Endothelial cell of umbilical vein (primary cell): ENCODE results near the gene DHDDS. TPM values are rescaled to one million over a fixed set of nuclear protein-coding genes. Genes with fewer than 3 reads are reported as not detected.

Source experiments
- BruUV-seq: library from RNA; stranded (reverse); fragments of 400-500 nt; replicated peaks from 2 replicates; lab custom pipeline; 2021; lab: Mats Ljungman, UMichigan
- CTCF ChIA-PET: fragments of 300-600, 350-600 bp; sonication (Branson Sonifier 250); formaldehyde crosslinking; loops from one replicate; lab custom pipeline; 2021; ENCODE audit warnings: antibody characterized with exemption, inconsistent platforms; lab: Charles Lee
- POLR2A ChIA-PET: fragments of 300-600, 350-600 bp; sonication (Branson Sonifier 250); formaldehyde crosslinking; loops from one replicate; lab custom pipeline; 2021; ENCODE audit warnings: antibody characterized with exemption, inconsistent platforms; lab: Charles Lee
- DNase-seq: peaks from one replicate; pipeline ENCODE4 v3.0.0-alpha.2; 2011; ENCODE audit warnings: low read depth, low spot score
- FAIRE-seq: peaks from 2 replicates; lab custom pipeline; 2011; peaks lifted over from hg19 to GRCh38; lab: Jason Lieb, UNC
- H2AFZ ChIP-seq: 2 replicates; pipeline ENCODE4 v1.6.0; 2012; ENCODE audit warnings: low read depth, low read length, control low read depth, inconsistent platforms
- H3K27ac ChIP-seq: 2 replicates; pipeline ENCODE4 v1.5.1; 2011; ENCODE audit warnings: low read depth, mild to moderate bottlenecking, control low read depth, low read length, moderate library complexity; ENCODE audit not compliant: insufficient read depth
- H3K27me3 ChIP-seq, 2 experiments: 2 replicates each; pipeline versions ENCODE4 v1.6.0 to v1.6.1; 2011; ENCODE audit warnings: low read length in 2 of 2, mixed read lengths in 1 of 2; ENCODE audit not compliant: control insufficient read depth in 2 of 2, insufficient read depth in 2 of 2
- H3K36me3 ChIP-seq, 2 experiments: 2 replicates in 1 of 2; 3 replicates in 1 of 2; pipeline ENCODE4 v1.5.1; 2011; ENCODE audit warnings: low read length in 2 of 2, mild to moderate bottlenecking in 1 of 2, moderate library complexity in 1 of 2; ENCODE audit not compliant: control insufficient read depth in 2 of 2, insufficient read depth in 2 of 2; ENCODE audit errors: extremely low read depth in 1 of 2
- H3K4me1 ChIP-seq: 3 replicates; pipeline ENCODE4 v1.5.1; 2011; ENCODE audit warnings: mild to moderate bottlenecking, low read length; ENCODE audit not compliant: control insufficient read depth, insufficient read depth; ENCODE audit errors: extremely low read depth
- H3K4me2 ChIP-seq: 2 replicates; pipeline ENCODE4 v1.6.1; 2011; ENCODE audit warnings: low read length, control low read depth, mixed read lengths; ENCODE audit not compliant: insufficient read depth
- H3K4me3 ChIP-seq, 3 experiments: fragments of 200-600 bp in 1 of 3; sonication (generic), shearing (Covaris generic) in 1 of 3; replicated peaks in 1 of 3; 2 replicates each; pipeline ENCODE4 v1.5.1; 2011 to 2016; ENCODE audit warnings: control low read depth in 3 of 3, low read length in 3 of 3, mild to moderate bottlenecking in 2 of 3, inconsistent platforms in 1 of 3, low read depth in 1 of 3, moderate library complexity in 1 of 3; ENCODE audit not compliant: insufficient read depth in 1 of 3
- H3K79me2 ChIP-seq: 2 replicates; pipeline ENCODE4 v1.6.0; 2012; ENCODE audit warnings: low read length, inconsistent platforms; ENCODE audit not compliant: control insufficient read depth, insufficient read depth
- H3K9ac ChIP-seq: replicated peaks from 2 replicates; pipeline ENCODE3; 2011; ENCODE audit warnings: low read length, control low read depth; ENCODE audit not compliant: insufficient read depth; ENCODE audit errors: extremely low read depth
- H3K9me1 ChIP-seq: replicated peaks from 3 replicates; pipeline ENCODE4 v1.6.0; 2011; ENCODE audit warnings: mild to moderate bottlenecking, low read length; ENCODE audit not compliant: control insufficient read depth, insufficient read depth; ENCODE audit errors: extremely low read depth
- H3K9me3 ChIP-seq: replicated peaks from 2 replicates; pipeline ENCODE4 v1.5.1; 2012; ENCODE audit warnings: low read length, inconsistent platforms; ENCODE audit not compliant: control insufficient read depth, insufficient read depth
- H4K20me1 ChIP-seq: replicated peaks from 2 replicates; pipeline ENCODE3; 2011; ENCODE audit warnings: mild to moderate bottlenecking, low read length; ENCODE audit not compliant: control insufficient read depth, insufficient read depth; ENCODE audit errors: extremely low read depth
- EZH2 ChIP-seq: IDR thresholded peaks from 2 replicates; pipeline ENCODE4 v1.6.1; 2012; ENCODE audit warnings: borderline replicate concordance, low read depth, mild to moderate bottlenecking, moderate library complexity, low read length, inconsistent platforms; ENCODE audit not compliant: severe bottlenecking
- FOS ChIP-seq: IDR thresholded peaks from 2 replicates; pipeline ENCODE4 v1.6.1; 2011; ENCODE audit warnings: mild to moderate bottlenecking, low read length, moderate library complexity, borderline replicate concordance; ENCODE audit not compliant: insufficient read depth
- GATA2 ChIP-seq: IDR thresholded peaks from 2 replicates; pipeline ENCODE4 v1.7.0; 2011; ENCODE audit warnings: low read depth, mild to moderate bottlenecking, moderate library complexity, mixed read lengths, low read length; ENCODE audit not compliant: insufficient read length, insufficient read depth
- JUN ChIP-seq: IDR thresholded peaks from 2 replicates; pipeline ENCODE4 v1.6.1; 2011; ENCODE audit warnings: borderline replicate concordance, low read depth; ENCODE audit not compliant: insufficient read length, insufficient read depth
- MYC ChIP-seq: IDR thresholded peaks from one replicate; pipeline ENCODE4 v1.6.1; 2011; ENCODE audit warnings: mild to moderate bottlenecking, low read depth, low read length
- POLR2A ChIP-seq: IDR thresholded peaks from 2 replicates; pipeline ENCODE4 v1.6.1; 2012; ENCODE audit warnings: low read depth, mild to moderate bottlenecking, control low read depth, low read length
- POLR2AphosphoS5 ChIP-seq: IDR thresholded peaks from 2 replicates; pipeline ENCODE4 v1.6.1; 2012; ENCODE audit warnings: low read depth, mild to moderate bottlenecking, control low read depth, low read length, moderate library complexity; ENCODE audit not compliant: insufficient read depth
- dilution Hi-C: fragments of 300-500 bp; cut with MboI; formaldehyde crosslinking; loops from one replicate; pipeline ENCODE4 v1.15.0; 2019; ENCODE audit warnings: low sequenced_read_pairs; ENCODE audit not compliant: extremely low pct_ligation_motif_present
- intact Hi-C: fragments of 100-400 bp; cut with micrococcal nuclease; formaldehyde crosslinking; loops from one replicate; pipeline ENCODE4 v1.10.0; 2022
- polyA plus RNA-seq, 4 experiments: library from polyadenylated mRNA; depleted of rRNA in 3 of 4; stranded (reverse) in 3 of 4; unstranded in 1 of 4; fragments of >200 nt; gene quantifications; 2 replicates each; pipeline versions ENCODE4 v1.2.1 to v1.2.3, GENCODE V29; 2011 to 2012; ENCODE audit warnings: missing spikeins in 1 of 4
- total RNA-seq: library from RNA; stranded (reverse); gene quantifications from 2 replicates; pipeline ENCODE4 v1.2.3, GENCODE V29; 2021
- TF ChIP-seq, protein P1 (sequence below), 2 donors: IDR thresholded peaks; 1 replicate in 1 of 2; 2 replicates in 1 of 2; pipeline ENCODE4 v1.5.1; 2011; ENCODE audit warnings: low read length in 2 of 2, mild to moderate bottlenecking in 2 of 2, moderate library complexity in 2 of 2, control low read depth in 1 of 2, inconsistent platforms in 1 of 2, low read depth in 1 of 2; ENCODE audit not compliant: insufficient read depth in 1 of 2; ENCODE audit errors: extremely low read depth in 1 of 2
- TF ChIP-seq, protein P2 (sequence below): IDR thresholded peaks from 2 replicates; pipeline ENCODE4 v1.6.1; 2011; ENCODE audit not compliant: insufficient read depth, insufficient read length

DHDDS gene
- total and polyA plus RNA-seq, 2 donors (not counting 3 experiments of a cell fraction or from before 2014, with no cell fraction given), result 51.3 to 70.7 TPM

DNA sequence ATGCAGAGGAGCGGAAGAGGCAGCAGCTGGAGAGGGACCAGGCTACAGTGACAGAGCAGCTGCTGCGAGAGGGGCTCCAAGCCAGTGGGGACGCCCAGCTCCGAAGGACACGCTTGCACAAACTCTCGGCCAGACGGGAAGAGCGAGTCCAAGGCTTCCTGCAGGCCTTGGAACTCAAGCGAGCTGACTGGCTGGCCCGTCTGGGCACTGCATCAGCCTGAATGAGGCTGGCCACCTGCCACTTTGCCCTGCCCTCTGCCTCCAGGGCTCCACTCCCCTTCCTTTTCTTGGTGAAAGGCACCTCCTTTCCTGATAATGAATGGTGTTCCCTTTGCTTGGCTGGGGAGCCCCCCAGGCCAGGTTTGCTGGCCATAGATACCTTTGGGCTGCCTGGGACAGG, 36.8 kb downstream of the DHDDS start:
- intact Hi-C loops (no loop called here), dilution Hi-C loops (no loop called here)
- TF ChIP-seq MYC (no peak), FOS (no peak), POLR2AphosphoS5 (no peak), GATA2 (no peak), JUN (no peak), POLR2A (no peak), EZH2 (no peak)
- TF ChIP-seq, protein P1, sequence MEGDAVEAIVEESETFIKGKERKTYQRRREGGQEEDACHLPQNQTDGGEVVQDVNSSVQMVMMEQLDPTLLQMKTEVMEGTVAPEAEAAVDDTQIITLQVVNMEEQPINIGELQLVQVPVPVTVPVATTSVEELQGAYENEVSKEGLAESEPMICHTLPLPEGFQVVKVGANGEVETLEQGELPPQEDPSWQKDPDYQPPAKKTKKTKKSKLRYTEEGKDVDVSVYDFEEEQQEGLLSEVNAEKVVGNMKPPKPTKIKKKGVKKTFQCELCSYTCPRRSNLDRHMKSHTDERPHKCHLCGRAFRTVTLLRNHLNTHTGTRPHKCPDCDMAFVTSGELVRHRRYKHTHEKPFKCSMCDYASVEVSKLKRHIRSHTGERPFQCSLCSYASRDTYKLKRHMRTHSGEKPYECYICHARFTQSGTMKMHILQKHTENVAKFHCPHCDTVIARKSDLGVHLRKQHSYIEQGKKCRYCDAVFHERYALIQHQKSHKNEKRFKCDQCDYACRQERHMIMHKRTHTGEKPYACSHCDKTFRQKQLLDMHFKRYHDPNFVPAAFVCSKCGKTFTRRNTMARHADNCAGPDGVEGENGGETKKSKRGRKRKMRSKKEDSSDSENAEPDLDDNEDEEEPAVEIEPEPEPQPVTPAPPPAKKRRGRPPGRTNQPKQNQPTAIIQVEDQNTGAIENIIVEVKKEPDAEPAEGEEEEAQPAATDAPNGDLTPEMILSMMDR (IDR thresholded peaks at IDR 0.05; ENCODE audit: extremely low read depth in 1 of 2, insufficient read depth in 1 of 2, low read depth in 1 of 2, low read length in 2 of 2), result no peak
- TF ChIP-seq, protein P2, sequence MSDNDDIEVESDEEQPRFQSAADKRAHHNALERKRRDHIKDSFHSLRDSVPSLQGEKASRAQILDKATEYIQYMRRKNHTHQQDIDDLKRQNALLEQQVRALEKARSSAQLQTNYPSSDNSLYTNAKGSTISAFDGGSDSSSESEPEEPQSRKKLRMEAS, result no peak
- H2AFZ ChIP-seq, result no peak overlapping the region
- peaks cover 1% of the 10 kb centered on the region for H4K20me1 ChIP-seq
- H3K4me2 ChIP-seq, result no peak overlapping the region
- H3K79me2 ChIP-seq, result peaks cover 9% of the 10 kb centered on the region
- H3K9me1 ChIP-seq, result no peaks in the 10 kb centered on the region
- H3K36me3 ChIP-seq, result peaks cover 18 to 34% of the 10 kb centered on the region in 2 experiments
- H3K4me3 ChIP-seq, result no peak overlapping the region
- BruUV-seq, result no TSS peak
- CTCF ChIA-PET, result no interaction called here
- H3K9ac ChIP-seq, result no peak overlapping the region
- no peaks in the 10 kb centered on the region for H3K9me3 ChIP-seq
- H3K27me3 ChIP-seq, result no peaks in the 10 kb centered on the region
- H3K27ac ChIP-seq, result no peak overlapping the region
- no peak for FAIRE-seq
- no peak for DNase-seq
- POLR2A ChIA-PET, result no interaction called here
- peaks cover 6% of the 10 kb centered on the region for H3K4me1 ChIP-seq
